HG03571 (cell line): ENCODE measurements around the gene FZD4.
"Not testable (repeated sequence)": the region's sequence is repeated elsewhere in the genome, so short reads cannot be mapped to it uniquely, and the experiment has no call there.

ENCODE experiments used
- ATAC-seq: cut with Tn5 transposase; IDR thresholded peaks from one replicate; pipeline ENCODE4 v1.9.1; 2021; ENCODE audit not compliant: unreplicated experiment

FZD4 gene

DNA sequence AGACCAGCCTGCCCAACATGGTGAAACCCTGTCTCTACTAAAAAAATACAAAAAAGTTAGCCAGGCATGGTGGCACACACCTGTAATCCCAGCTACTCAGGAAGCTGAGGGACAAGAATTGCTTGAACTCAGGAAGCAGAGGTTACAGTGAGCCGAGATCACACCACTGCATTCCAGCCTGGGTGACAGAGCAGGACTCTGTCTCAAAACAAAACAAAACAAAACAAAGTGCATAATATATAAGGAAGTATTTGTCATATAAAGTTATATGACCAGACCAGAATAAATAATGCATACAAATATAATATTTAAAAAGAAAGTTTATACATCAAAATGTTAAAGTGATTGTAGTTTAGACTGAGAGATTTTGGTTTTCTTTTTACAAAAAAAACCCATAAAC lies 39.3 kb downstream of the FZD4 start:
- not testable (repeated sequence) for ATAC-seq

DNA sequence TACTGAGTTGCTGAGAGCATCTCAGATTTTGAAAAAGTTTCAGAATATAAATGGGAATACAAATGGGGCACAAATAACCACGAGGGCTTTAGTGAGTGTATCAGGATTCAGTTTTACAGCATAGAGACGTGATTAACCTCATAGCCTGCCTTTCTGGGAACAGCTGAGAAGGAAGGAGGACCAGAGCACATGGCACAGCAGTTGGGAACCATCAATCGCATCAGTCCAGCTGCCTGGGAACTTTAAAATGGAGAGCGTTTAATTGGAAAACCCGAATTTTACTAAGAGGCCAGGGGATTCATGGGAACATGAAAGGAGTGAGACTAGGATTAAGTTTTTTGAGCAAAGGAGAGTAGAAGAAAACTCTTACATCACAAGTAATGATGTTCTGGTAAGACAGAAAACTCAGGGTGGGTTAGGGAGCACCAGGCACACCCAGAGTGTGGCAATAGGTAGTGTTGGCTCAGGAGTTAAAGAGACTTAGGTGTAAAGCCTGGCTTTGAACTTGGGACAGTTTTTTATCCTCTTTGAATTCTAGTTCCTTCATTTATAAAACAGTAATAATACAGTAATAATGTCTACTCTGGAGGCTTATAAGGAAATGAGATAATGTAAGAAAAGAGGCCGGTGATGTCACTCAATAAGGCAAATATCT lies 40.2 kb downstream of the FZD4 start:
- no peak for ATAC-seq

DNA sequence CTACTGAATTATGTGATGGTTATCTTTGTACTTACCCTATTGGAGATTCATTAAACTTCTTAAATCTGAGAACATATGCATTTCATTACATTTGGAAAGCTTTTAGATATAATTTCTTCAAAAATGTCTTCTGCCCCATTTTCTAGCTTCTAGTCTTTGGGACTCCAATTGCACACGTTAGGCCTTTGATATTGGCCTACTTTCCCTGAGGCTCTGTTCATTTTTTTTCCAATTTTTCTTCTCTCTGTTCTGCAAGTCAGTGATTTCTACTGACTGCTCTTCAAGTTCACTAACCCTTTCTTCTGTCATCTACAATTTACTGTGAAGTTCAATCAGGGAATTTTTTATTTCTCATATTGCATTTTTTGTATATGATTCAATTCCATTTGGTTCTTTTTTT lies 43.0 kb downstream of the FZD4 start:
- ATAC-seq, result no peak

DNA sequence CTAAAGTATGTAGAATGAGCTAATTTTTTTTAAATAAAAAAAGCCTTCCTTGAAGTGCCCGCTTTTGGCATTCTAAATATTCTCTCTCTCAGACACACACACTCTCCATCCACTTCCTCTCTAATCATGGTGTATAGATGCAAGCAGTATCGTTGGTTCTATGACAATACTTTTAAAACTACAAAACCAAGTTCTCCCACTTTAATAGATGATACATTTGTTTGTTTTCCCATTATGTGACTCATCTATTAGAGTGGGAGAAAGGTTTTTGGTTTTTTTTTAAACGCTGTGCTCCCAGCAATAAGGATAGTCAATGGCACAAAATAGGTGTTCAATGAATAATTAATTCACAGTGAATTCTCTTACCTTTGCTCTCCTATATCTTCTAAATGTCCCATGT lies 44.6 kb downstream of the FZD4 start:
- no peak for ATAC-seq

DNA sequence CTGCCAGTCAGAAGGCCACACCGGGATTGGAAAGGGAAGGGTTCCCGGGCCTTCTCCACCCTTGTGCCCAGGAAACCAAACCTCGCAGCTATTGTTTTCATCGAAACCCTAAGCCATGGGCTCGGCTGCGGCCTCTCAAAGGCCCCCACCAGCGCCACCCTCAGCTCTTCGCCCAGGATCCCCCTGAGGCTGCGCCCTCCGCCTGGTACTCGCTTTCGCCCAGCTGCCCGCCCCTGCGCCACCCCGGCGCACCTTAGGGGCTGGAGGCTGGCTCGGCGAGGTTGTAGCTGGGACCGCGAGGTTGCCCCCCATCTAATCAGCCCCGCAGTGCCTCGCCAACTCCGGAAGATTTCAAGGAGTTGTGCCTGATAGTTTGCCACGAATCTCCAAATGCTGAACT lies 49.0 kb downstream of the FZD4 start:
- ATAC-seq, result no peak

DNA sequence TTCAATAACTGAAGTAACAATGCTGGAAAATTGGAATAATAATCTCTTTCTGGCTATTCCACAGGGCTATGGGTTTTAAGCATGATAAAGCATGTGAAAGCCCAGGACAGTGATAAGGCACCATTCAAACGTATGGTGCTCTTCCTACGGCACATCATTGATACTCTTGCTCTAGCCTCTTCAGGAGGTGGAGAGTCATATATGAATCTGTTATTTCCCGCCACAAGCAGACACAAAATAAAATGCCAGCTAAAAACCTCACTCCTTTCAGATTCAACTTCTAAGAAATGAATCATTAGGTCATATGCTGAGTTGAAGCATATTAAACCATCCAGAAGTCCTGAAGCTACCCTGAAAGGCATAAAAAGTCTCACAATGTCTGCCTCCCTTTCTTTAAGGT lies 49.9 kb downstream of the FZD4 start:
- no peak for ATAC-seq

DNA sequence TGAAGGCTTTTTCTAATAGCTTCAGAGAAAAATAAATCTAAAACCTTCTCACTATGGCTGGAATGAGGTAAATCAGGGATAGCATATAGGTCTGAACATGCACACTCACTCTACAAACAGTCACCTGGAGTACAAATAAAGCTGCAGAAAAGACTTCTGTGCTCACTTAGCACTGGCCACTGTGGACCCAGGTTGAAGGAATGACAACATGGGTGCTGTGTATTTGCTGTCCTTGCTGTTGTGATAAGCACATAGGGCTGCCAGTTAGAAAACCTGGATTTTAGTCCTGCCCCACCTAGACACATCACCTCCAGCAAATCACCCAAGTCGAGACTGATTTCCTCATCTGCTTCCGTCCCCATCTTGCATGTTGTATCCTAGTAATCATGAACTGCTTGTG lies 51.2 kb downstream of the FZD4 start:
- no peak for ATAC-seq

DNA sequence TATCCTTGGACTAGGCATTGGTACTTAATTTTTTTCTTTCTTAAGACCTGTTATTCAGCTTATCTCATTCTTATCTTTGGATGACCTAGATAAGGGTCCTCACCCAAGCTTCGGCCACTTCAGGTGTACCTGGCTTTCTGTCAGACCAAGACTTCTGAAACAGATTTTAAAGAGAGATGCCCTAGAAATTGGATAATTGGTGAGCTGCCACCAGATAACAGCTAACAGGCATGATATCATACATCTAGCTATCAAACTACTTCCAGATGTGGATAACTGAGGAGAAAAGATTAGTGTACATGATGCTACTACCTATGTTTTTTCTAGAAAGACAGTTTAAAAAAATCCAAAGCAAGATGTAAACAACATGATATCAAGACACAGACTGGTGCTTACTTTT lies 52.9 kb downstream of the FZD4 start:
- ATAC-seq, result no peak

DNA sequence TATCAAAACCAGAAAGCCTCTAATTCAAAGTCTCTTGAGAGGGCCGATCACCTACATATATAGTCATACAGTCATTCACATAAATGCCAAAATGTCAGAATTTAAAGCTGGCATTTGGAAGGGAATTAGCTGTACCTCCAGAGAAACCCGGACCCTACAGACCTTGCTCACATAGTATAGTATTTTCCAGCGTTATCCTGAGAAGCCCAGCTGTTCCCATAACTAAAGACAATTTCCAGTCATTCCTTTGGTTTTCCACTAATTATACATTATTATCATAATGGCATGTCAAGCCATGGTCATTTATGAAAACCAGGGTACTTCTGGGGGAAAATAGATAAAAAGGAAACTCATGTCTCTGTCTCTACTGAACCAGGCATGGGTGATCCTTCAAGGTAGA lies 53.6 kb downstream of the FZD4 start:
- no peak for ATAC-seq

DNA sequence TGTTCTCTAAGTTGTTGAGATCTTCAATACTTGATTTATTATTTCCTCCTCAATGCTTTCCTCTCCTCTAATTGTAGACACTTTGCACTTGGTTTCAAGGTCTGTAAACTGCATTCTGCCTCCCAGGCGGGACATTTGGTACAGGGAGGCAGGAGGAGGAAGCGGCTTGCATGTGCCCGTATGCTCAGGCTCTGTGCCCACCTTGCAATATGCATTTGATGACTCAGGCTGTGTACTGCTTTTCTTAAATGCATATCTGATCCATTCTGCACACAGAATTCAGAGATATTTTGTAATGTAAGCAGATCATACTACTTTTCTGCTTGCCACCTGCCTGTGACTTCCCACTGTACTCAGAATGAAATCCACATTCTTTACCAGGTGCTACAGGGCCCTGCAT lies 55.0 kb downstream of the FZD4 start:
- ATAC-seq, result no peak

DNA sequence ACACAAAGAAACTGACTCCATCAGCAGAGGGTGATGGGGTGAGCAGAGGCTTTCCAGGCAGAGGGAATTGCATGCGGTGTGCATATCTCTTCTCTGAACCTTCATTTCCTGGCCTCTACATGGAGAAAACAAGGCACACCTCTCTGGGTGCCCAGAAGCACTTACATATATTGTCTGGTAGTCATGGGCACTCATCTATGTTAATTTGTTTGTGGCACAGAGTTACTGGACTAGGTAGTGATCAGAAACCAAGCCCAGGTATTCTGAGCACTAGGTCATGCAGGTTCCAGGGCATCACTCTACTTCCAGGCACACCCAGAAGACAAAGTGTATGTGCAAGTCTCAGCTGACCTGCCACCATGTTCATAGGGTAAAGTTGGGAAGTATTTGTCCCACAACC lies 56.5 kb downstream of the FZD4 start:
- no peak for ATAC-seq

DNA sequence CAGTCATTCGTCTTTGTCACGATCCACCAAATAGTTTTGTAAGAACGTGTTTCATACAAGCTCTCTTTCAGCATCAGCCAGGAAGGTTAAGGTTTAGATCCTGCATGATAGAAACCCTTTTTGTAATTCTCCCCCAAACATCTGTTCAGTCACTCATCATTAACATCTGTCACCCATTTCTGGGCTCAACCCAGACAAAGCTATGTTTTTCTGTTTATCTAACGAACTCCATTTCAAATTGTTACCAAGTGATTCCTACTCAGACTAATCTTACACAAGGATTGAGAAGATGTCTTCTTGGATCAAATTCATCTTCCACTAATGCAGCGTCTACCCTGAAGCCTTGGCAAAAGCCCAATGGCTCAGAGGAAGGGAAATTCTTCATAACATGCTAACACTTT lies 58.8 kb downstream of the FZD4 start:
- ATAC-seq, result no peak
